AG04450 (cell line): ENCODE data around the gene RCAN1. TPM values are rescaled to one million over a fixed set of nuclear protein-coding genes. Genes with fewer than 3 reads are reported as not detected.

Experiments used
- CTCF ChIA-PET: fragments of 300-600, 350-600 bp; formaldehyde crosslinking; extraction: SDS; loops from one replicate; lab custom pipeline; 2022; ENCODE audit warnings: antibody characterized with exemption, inconsistent platforms; lab: Charles Lee
- POLR2A ChIA-PET: fragments of 350-600 bp; formaldehyde crosslinking; extraction: SDS; loops from one replicate; lab custom pipeline; 2021; ENCODE audit warnings: antibody characterized with exemption, inconsistent platforms; lab: Yijun Ruan, JAX
- DNase-seq: peaks from one replicate; pipeline ENCODE4 v3.0.0-alpha.2; 2011; ENCODE audit warnings: low read depth, low spot score
- H3K27ac ChIP-seq: one replicate; pipeline ENCODE4 v1.5.1; 2012; ENCODE audit warnings: low read depth, low read length, control low read depth
- H3K27me3 ChIP-seq: one replicate; pipeline ENCODE4 v1.6.0; 2012; ENCODE audit warnings: low read length; ENCODE audit not compliant: control insufficient read depth, insufficient read depth
- H3K4me3 ChIP-seq: 2 replicates; pipeline ENCODE4 v1.5.1; 2011; ENCODE audit warnings: mild to moderate bottlenecking, low read depth, low read length, control low read depth
- H3K9me3 ChIP-seq: 2 replicates; pipeline ENCODE4 v1.5.1; 2012; ENCODE audit warnings: low read length; ENCODE audit not compliant: control insufficient read depth, insufficient read depth
- polyA plus RNA-seq: library from polyadenylated mRNA; depleted of rRNA; stranded (reverse); fragments of >200 nt; gene quantifications from 2 replicates; pipeline ENCODE4 v1.2.3, GENCODE V29; 2011
- TF ChIP-seq, protein P1 (sequence below): IDR thresholded peaks from 2 replicates; pipeline ENCODE4 v1.5.1; 2011; ENCODE audit warnings: low read depth, low read length, control low read depth, inconsistent platforms

The RCAN1 gene
- polyA plus RNA-seq, 1 experiment, result 50.6 TPM

DNA sequence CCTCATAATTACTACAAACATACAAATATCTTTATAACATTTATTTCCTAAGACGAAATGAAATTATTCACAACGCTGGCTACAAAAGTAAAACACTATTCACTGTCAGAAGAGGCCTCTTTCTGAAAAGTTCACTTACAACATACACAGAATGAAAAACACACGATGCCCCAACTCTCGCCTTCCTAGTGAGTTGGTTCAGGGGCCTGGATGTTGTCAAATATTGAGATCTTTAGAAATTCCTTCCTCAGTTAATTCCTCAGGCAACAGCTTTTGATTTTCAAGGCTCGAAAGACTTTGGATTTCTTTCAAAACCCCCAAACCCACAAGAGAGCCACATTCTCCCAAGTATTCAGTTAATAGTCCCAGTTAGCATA is 88.7 kb downstream of the RCAN1 start:
- POLR2A ChIA-PET, result interaction anchor here (0.7 to 2.7 kb wide), 15 partner anchors 8 to 453 kb away, joined by 3 to 19 read pairs (median 4); partner anchors contain the start of genes MRPS6 and SLC5A3
- CTCF ChIA-PET, result interaction anchor here (0.9 to 4.3 kb wide), 5 partner anchors 16 to 77 kb away, joined by 3 to 23 read pairs (median 4); no protein-coding TSS in a partner anchor
- no peak for DNase-seq
- Histone ChIP-seq H3K4me3 (peak overlapping the region; percentile 71), H3K9me3 (no peaks in the 10 kb centered on the region; the same call in 1 of the 2 replicates), H3K27me3 (no peaks in the 10 kb centered on the region), H3K27ac (peak overlapping the region; percentile 93)
- TF ChIP-seq, protein P1, sequence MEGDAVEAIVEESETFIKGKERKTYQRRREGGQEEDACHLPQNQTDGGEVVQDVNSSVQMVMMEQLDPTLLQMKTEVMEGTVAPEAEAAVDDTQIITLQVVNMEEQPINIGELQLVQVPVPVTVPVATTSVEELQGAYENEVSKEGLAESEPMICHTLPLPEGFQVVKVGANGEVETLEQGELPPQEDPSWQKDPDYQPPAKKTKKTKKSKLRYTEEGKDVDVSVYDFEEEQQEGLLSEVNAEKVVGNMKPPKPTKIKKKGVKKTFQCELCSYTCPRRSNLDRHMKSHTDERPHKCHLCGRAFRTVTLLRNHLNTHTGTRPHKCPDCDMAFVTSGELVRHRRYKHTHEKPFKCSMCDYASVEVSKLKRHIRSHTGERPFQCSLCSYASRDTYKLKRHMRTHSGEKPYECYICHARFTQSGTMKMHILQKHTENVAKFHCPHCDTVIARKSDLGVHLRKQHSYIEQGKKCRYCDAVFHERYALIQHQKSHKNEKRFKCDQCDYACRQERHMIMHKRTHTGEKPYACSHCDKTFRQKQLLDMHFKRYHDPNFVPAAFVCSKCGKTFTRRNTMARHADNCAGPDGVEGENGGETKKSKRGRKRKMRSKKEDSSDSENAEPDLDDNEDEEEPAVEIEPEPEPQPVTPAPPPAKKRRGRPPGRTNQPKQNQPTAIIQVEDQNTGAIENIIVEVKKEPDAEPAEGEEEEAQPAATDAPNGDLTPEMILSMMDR, result no peak

DNA sequence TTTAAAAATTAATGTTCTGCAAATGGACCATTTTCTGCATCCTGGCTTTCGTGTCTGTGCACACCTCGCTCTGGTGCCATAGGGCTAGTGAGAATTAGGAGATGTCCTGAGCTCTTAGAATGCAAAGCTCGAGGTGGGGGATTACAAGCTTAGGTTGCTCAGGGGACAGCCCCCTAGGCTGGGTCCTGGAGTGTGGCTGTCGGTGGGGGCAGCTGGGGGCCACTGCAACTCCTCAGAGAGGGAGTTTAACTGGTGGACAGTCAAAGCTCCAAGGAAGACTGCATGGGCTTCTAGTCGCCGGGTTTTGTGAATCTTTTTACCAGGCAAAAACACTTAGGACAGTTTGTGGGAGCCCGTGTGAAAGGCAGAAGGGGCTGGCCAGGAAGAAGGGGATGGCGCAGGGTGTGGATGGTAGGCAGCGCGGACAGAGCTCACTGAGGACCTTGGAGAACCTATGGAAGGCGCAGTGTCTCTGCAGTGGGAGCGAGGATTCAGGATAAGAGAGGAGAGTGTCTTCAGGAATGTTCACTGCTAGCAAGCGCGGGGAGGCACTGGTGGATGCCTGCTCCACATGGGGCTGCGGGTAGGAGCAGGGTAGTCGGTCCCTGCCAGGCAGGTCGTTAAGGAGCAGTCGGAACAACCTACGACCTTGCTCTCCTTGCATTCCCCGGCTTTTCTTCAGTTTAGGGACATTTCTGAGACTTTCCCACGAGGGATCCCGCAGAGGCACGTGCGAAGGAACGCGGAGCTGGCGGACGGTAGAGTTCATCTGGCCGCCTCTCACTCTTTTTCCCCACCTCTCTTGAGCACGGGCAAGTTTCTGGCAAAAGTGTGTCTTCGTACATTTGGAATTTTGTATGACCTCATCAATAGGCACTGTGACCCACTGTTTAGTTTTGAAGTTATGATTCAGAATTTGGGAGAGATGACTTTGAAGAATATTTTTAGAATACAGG is 90.0 kb downstream of the RCAN1 start:
- TF ChIP-seq, protein P1, result no peak
- POLR2A ChIA-PET, result interaction anchor here (0.6 to 2.7 kb wide), 6 partner anchors 10 to 395 kb away, joined by 3 to 19 read pairs (median 5); no protein-coding TSS in a partner anchor
- CTCF ChIA-PET, result interaction anchor here (0.9 to 4.3 kb wide), 5 partner anchors 14 to 78 kb away, joined by 3 to 23 read pairs (median 4); no protein-coding TSS in a partner anchor

DNA sequence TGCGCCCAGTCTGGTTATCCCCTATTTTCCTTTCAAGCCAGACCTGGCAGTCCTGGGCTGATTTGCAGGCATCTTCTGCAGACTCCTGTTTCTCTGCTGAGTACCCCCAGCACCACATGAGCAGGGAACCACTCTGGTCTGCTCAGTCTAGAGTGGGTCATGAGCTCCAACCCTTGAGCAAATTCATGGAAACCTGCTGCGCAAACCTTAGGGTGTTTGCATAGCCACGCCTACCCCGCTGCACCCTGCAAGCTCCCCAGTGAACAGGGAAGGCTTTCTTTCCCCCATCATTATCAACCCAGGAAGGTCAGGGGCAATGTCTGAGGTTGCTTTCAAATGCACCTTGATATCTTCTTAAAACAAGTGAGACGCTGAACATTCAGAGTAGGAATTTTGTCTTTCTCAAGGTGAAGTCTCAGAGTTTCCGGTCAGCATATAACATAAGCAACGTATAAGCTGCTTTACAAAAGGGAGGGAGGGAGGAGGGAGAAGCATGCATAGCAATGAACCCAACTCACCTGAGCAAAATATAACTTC is 91.8 kb downstream of the RCAN1 start:
- DNase-seq, result no peak
- Histone ChIP-seq H3K9me3 (no peaks in the 10 kb centered on the region; the same call in 1 of the 2 replicates), H3K27ac (no peak overlapping the region), H3K27me3 (no peaks in the 10 kb centered on the region), H3K4me3 (no peak overlapping the region)
- ChIA-PET CTCF (interaction anchor here (1.4 to 4.3 kb wide), 3 partner anchors 12 to 80 kb away, joined by 3 to 23 read pairs (median 11); no protein-coding TSS in a partner anchor), POLR2A (no interaction called here)
- TF ChIP-seq, protein P1, result no peak

More for the DNA sequence above, 90.0 kb downstream of the RCAN1 start:
- peak overlapping the region; percentile 80 for H3K27ac ChIP-seq
- H3K27me3 ChIP-seq, result no peaks in the 10 kb centered on the region
- H3K4me3 ChIP-seq, result peak overlapping the region; percentile 71
- DNase-seq, result no peak
- no peaks in the 10 kb centered on the region; the same call in 1 of the 2 replicates for H3K9me3 ChIP-seq

DNA sequence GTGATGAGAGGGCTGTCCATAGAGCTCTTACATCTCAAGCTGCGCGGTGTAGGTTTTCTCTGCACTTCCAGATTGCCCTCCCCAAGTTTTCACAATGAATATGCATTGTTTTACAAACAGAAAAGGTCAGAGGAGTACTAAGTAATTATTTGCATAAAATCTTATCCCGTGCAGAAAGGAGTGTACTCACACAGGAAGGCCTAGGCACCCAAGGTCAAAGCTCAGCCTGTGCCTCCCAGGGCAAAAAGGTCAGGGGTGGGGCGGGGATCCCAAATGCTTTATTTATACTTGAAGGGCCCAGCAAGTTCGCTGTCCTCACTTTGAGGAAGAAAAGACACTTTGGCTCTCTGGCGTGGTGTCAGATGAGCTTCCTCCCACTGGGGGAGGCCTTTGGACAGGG is 92.6 kb downstream of the RCAN1 start:
- CTCF ChIA-PET, result interaction anchor here (0.7 to 2.2 kb wide), 3 partner anchors 12 to 81 kb away, joined by 3 to 11 read pairs (median 5); no protein-coding TSS in a partner anchor

More for the DNA sequence above, 92.6 kb downstream of the RCAN1 start:
- Histone ChIP-seq H3K27ac (no peak overlapping the region), H3K27me3 (no peaks in the 10 kb centered on the region), H3K9me3 (no peaks in the 10 kb centered on the region; the same call in 1 of the 2 replicates), H3K4me3 (no peak overlapping the region)
- TF ChIP-seq, protein P1, result no peak
- no peak for DNase-seq
- POLR2A ChIA-PET, result no interaction called here
